Fibroblast of the conjunctiva (primary cell): ENCODE results near the gene THRA.

Experiments
- DNase-seq: peaks from one replicate; pipeline ENCODE4 v3.0.0-alpha.2; 2010; ENCODE audit warnings: low read depth

The THRA gene

GRCh38 chr17:40064971-40065768 lies 2.4 kb downstream of the THRA start:
- DNase-seq, result no peak

- no peak for DNase-seq
Observed at GRCh38 chr17:40065769-40066510, 3.2 kb downstream of the THRA start.

GRCh38 chr17:40067710-40068109 lies 4.9 kb downstream of the THRA start:
- no peak for DNase-seq

GRCh38 chr17:40068129-40068581 lies 5.4 kb downstream of the THRA start:
- DNase-seq, result no peak

GRCh38 chr17:40068584-40068916 lies 5.8 kb downstream of the THRA start:
- no peak for DNase-seq

- DNase-seq, result peak; percentile 73
Observed at GRCh38 chr17:40068917-40069750, 6.4 kb downstream of the THRA start.

- DNase-seq, result no peak
Observed at GRCh38 chr17:40069751-40070708, 7.3 kb downstream of the THRA start.

- DNase-seq, result no peak
Observed at GRCh38 chr17:40070709-40071312, 8.0 kb downstream of the THRA start.

GRCh38 chr17:40071313-40072039 lies 8.7 kb downstream of the THRA start:
- DNase-seq, result no peak

GRCh38 chr17:40072040-40072734 lies 9.4 kb downstream of the THRA start:
- DNase-seq, result no peak

- no peak for DNase-seq
Observed at GRCh38 chr17:40072735-40073346, 10.1 kb downstream of the THRA start.

GRCh38 chr17:40073454-40074174 lies 10.8 kb downstream of the THRA start:
- DNase-seq, result no peak

- no peak for DNase-seq
Observed at GRCh38 chr17:40074175-40074512, 11.4 kb downstream of the THRA start.

- no peak for DNase-seq
Observed at GRCh38 chr17:40074871-40075200, 12.1 kb downstream of the THRA start.

- DNase-seq, result peak; percentile 76
Observed at GRCh38 chr17:40075201-40075941, 12.6 kb downstream of the THRA start.

GRCh38 chr17:40075942-40076498 lies 13.3 kb downstream of the THRA start:
- DNase-seq, result no peak

GRCh38 chr17:40076591-40076990 lies 13.8 kb downstream of the THRA start:
- DNase-seq, result no peak

- no peak for DNase-seq
Observed at GRCh38 chr17:40079545-40079944, 16.8 kb downstream of the THRA start.
